Parathyroid adenoma (tissue), 2 donors: ENCODE results near the gene RAB28.

Source experiments
- H2AFZ ChIP-seq: fragments of 300-600 bp; sonication (generic); one replicate; pipeline ENCODE4 v1.7.0; 2017; ENCODE audit warnings: antibody characterized with exemption, mild to moderate bottlenecking
- H3K27ac ChIP-seq: fragments of 300-600 bp; sonication (generic); one replicate; pipeline ENCODE4 v1.7.0; 2017
- H3K27me3 ChIP-seq: fragments of 300-600 bp; sonication (generic); one replicate; pipeline ENCODE4 v1.7.0; 2017; ENCODE audit warnings: low read length; ENCODE audit not compliant: control insufficient read depth, insufficient read depth
- H3K36me3 ChIP-seq: fragments of 300-600 bp; sonication (generic); one replicate; pipeline ENCODE4 v1.7.0; 2017; ENCODE audit warnings: low read length; ENCODE audit not compliant: control insufficient read depth, insufficient read depth
- H3K4me1 ChIP-seq: fragments of 300-600 bp; sonication (generic); one replicate; pipeline ENCODE4 v1.7.0; 2017; ENCODE audit warnings: control low read depth
- H3K4me2 ChIP-seq: fragments of 300-600 bp; sonication (generic); one replicate; pipeline ENCODE4 v1.7.0; 2017; ENCODE audit warnings: low read length
- H3K4me3 ChIP-seq: fragments of 300-600 bp; sonication (generic); one replicate; pipeline ENCODE4 v1.7.0; 2017; ENCODE audit warnings: low read depth, low read length
- H3K79me2 ChIP-seq: fragments of 300-600 bp; sonication (generic); one replicate; pipeline ENCODE4 v1.7.0; 2017; ENCODE audit warnings: control low read depth
- H3K9ac ChIP-seq: fragments of 300-600 bp; sonication (generic); one replicate; pipeline ENCODE4 v1.7.0; 2017; ENCODE audit warnings: mild to moderate bottlenecking
- H3K9me3 ChIP-seq: fragments of 300-600 bp; sonication (generic); one replicate; pipeline ENCODE4 v1.7.0; 2017; ENCODE audit warnings: low read length; ENCODE audit not compliant: control insufficient read depth
- CTCF ChIP-seq: fragments of 300-600 bp; sonication (generic); IDR thresholded peaks from one replicate; pipeline ENCODE4 v1.7.0; 2017; ENCODE audit warnings: antibody characterized with exemption, mild to moderate bottlenecking
- donor health status: primary hyperparathyroidism.

The RAB28 gene

GRCh38 chr4:13445841-13446790 is 38.0 kb downstream of the RAB28 start:
- no peak overlapping the region for H3K4me2 ChIP-seq
- H3K9me3 ChIP-seq, result no peaks in the 10 kb centered on the region
- H3K36me3 ChIP-seq, result no peaks in the 10 kb centered on the region
- H3K4me1 ChIP-seq, result no peaks in the 10 kb centered on the region
- no peak for TF ChIP-seq CTCF
- no peak overlapping the region for H2AFZ ChIP-seq
- H3K27ac ChIP-seq, result no peak overlapping the region
- no peak overlapping the region for H3K9ac ChIP-seq
- no peaks in the 10 kb centered on the region for H3K79me2 ChIP-seq
- H3K27me3 ChIP-seq, result no peaks in the 10 kb centered on the region
- no peak overlapping the region for H3K4me3 ChIP-seq

DNA sequence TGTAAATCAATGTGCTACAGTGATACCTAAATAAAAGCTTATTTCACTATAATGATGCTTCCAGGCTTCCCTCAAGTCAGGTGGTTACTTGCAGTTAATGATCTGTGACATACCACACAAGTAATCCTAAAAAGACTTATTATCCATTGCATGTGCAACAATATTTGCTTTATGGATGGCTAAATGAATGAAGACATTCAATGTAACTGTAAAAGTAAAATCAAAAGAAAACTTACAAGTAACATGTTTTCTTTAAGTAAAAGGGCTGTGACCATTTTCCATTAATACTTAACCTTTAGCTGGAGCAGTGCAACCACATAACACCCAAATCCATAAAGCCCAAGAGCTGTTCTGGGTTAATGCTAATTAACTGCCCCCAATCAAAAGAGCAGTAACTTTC is 42.6 kb downstream of the RAB28 start:
- Histone ChIP-seq H3K27me3 (no peaks in the 10 kb centered on the region), H3K79me2 (no peaks in the 10 kb centered on the region), H3K4me3 (no peak overlapping the region), H3K9ac (no peak overlapping the region), H3K36me3 (no peaks in the 10 kb centered on the region), H3K4me2 (no peak overlapping the region), H2AFZ (no peak overlapping the region), H3K9me3 (no peaks in the 10 kb centered on the region), H3K4me1 (no peaks in the 10 kb centered on the region), H3K27ac (no peak overlapping the region)
- no peak for TF ChIP-seq CTCF

GRCh38 chr4:13436962-13437361 is 47.2 kb downstream of the RAB28 start:
- H3K36me3 ChIP-seq, result no peaks in the 10 kb centered on the region
- H3K27ac ChIP-seq, result no peak overlapping the region
- TF ChIP-seq CTCF, result no peak
- no peak overlapping the region for H3K9ac ChIP-seq
- H3K79me2 ChIP-seq, result no peaks in the 10 kb centered on the region
- H3K4me3 ChIP-seq, result no peak overlapping the region
- no peaks in the 10 kb centered on the region for H3K27me3 ChIP-seq
- no peaks in the 10 kb centered on the region for H3K9me3 ChIP-seq
- no peaks in the 10 kb centered on the region for H3K4me1 ChIP-seq
- H3K4me2 ChIP-seq, result no peak overlapping the region
- H2AFZ ChIP-seq, result no peak overlapping the region

DNA sequence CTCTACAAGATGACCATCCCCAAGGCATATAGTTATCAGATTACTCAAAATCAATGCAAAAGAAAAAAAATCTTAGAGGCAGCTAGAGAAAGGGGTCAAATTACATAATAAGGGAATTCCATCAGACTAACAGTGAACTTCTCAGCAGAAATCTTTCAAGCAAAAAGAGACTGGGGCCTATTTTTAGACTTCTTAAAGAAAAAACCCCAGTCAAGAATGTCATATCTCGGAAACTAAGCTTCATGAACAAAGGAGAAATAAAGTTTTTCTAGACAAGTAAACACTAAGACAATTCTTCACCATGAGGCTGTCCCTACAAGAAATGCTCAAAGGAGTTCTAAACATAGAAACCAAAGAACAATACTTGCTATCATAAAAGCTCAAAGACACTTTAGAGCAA is 51.7 kb downstream of the RAB28 start:
- TF ChIP-seq CTCF, result no peak
- H3K27ac ChIP-seq, result no peak overlapping the region
- H3K4me2 ChIP-seq, result peak overlapping the region; percentile 7
- no peaks in the 10 kb centered on the region for H3K9me3 ChIP-seq
- no peaks in the 10 kb centered on the region for H3K79me2 ChIP-seq
- no peak overlapping the region for H3K9ac ChIP-seq
- no peaks in the 10 kb centered on the region for H3K27me3 ChIP-seq
- peak overlapping the region; percentile 25 for H3K4me3 ChIP-seq
- no peaks in the 10 kb centered on the region for H3K36me3 ChIP-seq
- H2AFZ ChIP-seq, result no peak overlapping the region
- no peaks in the 10 kb centered on the region for H3K4me1 ChIP-seq
